Measurements from ENCODE around the gene ERBB4.

DNA sequence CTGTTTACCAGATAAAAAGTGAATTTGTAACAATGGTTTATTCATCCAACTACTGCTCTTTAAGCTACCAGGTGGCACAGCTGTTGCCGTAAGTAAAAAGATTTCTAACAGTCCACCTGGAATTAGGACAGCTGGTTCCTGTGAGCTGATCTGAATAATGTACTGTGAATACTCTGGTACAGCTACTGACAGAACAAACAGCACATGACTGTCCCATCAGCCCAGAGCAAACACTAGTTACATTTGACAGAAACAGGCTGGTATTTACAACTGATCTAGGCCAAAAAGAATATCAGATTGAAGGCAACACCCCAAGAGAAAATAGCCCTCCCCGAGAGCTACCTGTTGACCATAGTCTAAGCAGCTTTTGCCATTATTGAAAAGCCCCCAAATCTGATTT, 1141.8 kb downstream of the ERBB4 start:
- TF ChIP-seq, protein P1, sequence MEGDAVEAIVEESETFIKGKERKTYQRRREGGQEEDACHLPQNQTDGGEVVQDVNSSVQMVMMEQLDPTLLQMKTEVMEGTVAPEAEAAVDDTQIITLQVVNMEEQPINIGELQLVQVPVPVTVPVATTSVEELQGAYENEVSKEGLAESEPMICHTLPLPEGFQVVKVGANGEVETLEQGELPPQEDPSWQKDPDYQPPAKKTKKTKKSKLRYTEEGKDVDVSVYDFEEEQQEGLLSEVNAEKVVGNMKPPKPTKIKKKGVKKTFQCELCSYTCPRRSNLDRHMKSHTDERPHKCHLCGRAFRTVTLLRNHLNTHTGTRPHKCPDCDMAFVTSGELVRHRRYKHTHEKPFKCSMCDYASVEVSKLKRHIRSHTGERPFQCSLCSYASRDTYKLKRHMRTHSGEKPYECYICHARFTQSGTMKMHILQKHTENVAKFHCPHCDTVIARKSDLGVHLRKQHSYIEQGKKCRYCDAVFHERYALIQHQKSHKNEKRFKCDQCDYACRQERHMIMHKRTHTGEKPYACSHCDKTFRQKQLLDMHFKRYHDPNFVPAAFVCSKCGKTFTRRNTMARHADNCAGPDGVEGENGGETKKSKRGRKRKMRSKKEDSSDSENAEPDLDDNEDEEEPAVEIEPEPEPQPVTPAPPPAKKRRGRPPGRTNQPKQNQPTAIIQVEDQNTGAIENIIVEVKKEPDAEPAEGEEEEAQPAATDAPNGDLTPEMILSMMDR (IDR thresholded peaks at IDR 0.05; ENCODE audit: insufficient read depth, low read depth, low read length) = no peak
- no peak for TF ChIP-seq EZH2 (IDR thresholded peaks at IDR 0.05; ENCODE audit: insufficient read depth, low read length)

Measured in astrocyte (in vitro differentiated cells and primary cell).